Right forelimb (tissue), 1 donor: ENCODE results near the gene CC2D2B.
"Not testable (repeated sequence)": the region's sequence is repeated elsewhere in the genome, so short reads cannot be mapped to it uniquely, and the experiment has no call there.

Experiments used
- DNase-seq: peaks from one replicate; pipeline ENCODE4 v3.0.0-alpha.2; 2018

Gene CC2D2B, protein sequence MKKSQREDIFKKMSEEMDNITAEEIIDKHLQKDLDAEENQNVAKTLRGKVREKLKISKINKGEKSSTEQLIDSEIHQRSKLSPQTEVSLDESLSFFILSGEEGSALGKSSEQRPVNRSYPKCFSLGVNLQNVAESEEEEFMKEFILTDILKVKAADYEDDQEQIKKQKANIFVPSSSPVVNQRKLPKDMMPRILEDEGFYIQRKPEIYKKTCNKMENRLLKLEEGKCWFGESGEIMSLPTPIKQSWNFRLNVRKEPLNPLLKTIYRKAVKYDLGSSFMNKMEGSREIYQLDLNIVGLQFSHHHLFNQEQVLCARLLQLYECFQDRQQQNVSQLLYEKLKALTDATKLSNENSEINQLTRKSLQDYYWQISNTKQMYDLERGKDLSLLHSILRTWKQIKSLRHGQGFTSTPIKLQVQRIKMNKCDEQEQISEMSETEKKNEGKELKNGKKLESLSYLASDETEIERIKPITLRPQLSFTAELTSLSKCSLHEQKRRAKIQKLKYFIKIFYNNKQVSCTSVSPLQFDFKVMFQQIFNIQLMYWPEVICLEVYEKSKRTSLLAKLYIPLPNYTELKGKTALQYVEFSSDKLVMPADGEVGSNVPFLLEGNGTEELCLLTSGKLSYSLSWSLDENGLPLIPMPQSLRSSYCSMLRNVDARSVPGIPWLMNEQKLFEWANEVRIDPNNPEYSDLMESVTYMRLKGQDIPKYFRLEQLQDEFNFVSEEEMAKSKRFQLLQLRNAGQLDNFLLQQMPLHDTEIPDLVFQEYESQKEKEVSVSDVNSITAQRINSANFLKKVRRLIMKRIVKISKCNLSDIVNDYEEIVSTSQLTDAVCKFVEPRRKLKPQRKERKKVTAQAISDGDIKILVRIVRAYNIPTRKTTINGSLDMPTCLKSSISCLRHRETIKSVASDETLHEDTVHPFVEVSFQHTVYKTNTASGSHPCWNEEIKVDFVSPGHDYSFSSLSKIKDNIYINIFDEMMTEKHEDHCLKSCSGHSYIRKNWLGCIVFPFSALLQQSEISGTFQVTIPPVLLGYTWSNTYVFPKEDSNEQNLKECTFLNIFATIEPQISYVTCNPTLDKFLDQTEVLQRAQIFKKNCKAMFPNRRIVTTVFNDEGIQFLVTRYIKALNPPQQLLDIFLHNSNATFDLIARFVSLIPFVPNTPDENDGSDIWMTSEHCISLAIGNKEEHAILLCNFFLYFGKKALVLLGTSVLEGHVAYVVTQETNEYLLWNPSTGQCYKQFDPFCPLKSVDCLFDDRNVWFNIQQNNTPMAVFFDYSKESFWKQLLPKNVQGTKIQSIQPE (N-terminal part only)

DNA sequence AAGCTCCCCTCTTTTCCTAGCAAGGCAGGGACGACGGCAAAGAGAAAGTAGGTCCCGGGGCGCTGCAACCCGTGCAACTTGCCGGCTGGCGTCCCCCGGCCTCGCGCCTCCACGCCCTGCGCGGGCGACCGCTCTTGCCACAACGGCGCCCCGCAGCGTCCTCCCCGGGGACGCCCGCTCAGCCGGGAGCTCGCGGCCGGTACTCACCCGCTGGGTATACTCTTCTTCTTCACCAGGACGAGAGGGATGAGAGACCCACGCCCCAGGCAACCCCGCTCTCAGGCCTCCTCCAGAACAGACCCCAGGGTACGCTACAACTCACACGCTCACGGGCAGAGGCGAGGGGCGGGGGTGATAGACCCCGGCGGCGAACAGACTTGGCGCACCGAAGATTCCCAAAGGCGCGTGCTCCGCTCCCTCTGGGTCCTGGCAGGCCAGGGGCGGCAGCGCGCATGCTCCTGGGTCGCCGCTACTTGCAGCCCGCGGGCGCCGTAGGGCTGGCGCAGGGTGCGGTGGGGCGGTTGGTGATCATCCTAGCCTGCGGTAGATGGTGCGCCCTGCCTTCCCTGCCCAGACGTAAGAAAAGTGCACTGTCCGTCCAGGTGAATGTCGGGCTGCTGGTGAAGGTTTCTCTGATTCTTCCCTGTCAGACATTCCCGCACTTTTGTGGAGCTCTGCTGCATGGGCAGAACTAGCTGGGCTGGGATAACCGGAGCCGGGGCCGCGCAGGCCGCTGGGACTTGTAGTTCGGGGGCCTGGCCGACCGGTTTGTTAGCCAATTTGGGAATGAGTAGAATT lies at the start of gene CC2D2B:
TSS of gene CC2D2B (plus strand) at position 520 of the 798 bp plus-strand sequence. CDS start 3,349 bp downstream, outside the sequence.
- peak; percentile 89 for DNase-seq

DNA sequence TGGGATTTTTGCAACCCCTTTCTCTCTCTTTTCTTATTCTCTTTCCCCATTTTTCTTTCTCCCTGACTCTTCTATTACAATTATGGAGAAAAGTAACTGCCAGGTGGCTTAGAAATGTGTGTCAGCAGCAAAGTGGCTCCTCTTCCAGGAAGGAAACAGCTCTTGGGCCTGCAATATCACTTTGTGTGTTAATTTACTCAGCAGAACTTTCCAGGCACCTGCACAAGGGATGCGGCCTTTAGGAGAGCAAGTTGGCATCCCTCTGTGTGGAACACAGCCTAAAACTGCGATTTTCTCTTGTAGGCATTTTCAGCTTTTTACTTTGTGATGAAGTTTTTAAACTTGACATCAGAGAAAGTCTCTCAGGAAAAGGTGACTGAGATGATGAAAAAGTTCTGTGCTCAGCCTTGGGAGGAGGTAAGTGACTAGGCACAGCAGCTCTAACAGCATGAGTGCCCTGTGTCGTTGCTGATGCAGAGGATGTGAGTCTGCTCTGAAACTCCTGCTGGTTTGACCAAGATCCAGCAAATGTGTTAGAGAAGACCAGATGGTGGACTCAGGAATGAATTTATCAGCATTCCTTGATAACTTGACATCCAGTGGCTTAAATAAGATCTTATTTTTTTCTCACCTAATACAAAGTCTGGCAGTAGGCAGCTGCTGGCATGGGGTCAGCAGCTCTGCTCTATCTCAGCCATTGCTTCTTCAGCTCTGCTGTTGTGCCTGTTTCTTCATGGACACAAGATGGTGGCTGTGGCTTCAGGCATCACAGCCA lies 47.4 kb upstream of the CC2D2B start:
- no peak for DNase-seq

DNA sequence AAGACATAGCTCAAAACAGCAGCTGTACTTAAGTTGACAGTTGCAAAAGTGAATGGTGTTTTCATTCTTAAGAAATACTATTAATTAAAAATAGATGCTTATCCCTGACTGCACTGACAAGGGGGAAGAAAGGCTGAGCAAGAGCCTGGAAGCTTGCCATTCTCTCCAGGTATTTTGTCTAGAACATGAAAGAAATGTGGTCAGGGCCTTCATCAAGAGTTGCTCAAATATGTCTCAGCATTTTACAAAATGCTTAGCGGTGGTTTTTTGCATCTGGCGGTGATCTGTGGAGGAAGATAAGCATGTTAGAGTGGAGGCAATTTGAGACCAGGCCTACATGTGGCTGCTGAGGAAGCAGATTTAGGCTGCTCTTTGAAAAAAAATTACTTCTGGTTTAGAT lies 46.4 kb upstream of the CC2D2B start:
- no peak for DNase-seq

DNA sequence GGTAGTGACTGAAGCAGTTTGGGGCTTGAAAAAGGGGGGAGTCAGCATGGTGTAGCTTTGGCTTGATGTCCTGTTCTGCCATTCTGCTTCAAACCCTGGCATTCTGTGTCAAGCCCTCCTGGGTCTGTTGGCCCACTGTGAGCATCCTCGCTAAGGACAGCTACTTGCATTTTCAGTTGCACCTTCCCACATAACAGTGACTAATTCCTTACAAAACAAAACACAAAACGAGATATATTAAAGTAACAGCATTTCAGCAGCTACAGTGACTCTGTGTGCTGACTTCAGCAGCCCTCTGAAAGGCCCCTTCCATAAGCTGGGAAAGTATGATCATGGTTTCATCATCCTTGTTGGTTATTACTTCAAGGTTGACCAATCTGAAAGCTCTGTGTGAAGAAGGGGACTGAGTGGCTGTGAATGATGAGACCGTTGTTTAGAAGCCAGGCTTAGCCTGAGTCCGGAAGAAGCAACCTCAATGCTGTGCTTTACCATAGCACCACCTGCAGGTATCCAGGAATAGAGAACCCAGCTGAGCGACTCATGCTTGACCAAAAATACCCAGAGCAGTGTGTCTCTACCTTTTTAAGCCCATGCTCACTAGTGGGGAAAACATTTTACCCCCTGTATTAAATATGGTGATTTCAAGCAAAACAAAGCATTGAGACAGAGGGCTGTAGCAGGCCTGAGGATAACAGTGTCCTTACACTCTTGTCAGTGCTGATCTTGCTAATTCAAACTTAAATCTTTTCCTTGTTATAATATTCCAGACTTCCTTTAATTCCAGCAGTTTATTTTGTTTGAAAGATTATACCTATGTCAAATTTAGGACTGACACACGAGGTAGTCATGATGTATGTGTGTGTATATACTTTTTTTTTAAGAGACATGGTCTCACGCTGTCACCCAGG lies 42.6 kb upstream of the CC2D2B start:
- peak; percentile 58 for DNase-seq

DNA sequence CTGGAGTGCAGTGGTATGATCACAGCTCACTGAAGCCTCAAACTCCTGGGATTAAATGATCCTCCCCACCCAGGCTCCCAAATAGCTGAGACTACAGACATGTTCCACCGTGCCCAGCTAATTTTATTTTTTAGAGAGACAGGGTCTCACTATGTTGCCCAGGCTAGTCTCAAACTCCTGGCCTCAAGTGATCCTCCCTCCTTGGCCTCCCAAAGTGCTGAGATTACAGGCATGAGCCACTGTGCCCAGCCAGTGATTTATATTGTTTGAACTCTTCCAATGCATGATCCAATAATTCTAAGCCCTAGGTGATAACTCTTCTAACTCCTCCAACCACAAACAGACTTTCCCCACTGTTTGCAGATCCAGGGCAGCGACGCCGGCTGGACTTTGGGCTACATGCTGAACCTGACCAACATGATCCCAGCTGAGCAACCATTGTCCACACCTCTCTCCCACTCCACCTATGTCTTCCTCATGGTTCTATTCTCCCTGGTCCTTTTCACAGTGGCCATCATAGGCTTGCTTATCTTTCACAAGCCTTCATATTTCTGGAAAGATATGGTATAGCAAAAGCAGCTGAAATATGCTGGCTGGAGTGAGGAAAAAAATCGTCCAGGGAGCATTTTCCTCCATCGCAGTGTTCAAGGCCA lies 41.8 kb upstream of the CC2D2B start:
- DNase-seq = no peak

DNA sequence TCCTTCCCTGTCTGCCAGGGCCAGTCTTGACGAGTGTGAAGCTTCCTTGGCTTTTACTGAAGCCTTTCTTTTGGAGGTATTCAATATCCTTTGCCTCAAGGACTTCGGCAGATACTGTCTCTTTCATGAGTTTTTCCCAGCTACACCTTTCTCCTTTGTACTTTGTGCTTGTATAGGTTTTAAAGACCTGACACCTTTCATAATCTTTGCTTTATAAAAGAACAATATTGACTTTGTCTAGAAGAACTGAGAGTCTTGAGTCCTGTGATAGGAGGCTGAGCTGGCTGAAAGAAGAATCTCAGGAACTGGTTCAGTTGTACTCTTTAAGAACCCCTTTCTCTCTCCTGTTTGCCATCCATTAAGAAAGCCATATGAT lies 41.3 kb upstream of the CC2D2B start:
- DNase-seq = no peak

DNA sequence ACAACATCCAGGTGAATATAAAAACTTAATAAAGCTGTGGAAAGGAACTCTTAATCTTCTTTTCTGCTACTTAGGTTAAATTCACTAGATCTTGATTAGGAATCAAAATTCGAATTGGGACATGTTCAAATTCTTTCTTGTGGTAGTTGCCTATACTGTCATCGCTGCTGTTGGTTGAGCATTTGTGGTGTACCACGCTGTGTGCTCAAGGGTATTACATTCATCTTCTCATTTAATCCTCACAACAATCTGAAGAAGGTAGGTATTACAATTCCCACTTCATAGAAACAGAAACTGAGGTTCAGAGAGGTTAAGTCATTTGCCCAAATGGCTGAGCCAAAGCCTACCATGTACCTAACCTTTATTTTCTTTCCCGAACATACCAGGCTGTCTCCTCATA lies 39.9 kb upstream of the CC2D2B start:
- no peak for DNase-seq

DNA sequence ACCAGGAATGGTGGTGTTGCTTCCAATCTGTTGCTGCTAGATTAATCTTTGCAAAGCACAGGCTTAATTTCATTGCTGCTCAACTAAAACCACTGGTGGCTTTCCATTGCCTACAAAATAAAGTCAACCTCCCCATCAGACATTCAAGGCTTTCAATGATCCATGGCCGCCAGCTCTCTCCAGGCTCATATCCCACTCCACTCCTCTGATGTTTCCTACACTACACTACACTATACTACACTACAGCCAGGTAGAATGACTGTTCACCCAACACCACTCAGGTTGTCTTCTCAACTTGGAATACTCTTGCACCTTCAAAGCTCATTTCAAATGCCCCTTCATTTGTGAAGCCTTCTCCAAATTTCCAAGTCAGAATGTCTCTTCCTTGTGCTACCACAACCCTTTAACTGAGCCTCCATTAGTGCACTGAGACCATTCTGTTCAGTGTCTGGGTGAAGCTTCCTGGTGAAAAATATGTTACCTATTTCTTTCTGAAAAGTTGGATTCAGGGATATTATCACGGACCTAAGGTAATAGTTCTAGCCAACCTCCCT lies 35.5 kb upstream of the CC2D2B start:
- no peak for DNase-seq

DNA sequence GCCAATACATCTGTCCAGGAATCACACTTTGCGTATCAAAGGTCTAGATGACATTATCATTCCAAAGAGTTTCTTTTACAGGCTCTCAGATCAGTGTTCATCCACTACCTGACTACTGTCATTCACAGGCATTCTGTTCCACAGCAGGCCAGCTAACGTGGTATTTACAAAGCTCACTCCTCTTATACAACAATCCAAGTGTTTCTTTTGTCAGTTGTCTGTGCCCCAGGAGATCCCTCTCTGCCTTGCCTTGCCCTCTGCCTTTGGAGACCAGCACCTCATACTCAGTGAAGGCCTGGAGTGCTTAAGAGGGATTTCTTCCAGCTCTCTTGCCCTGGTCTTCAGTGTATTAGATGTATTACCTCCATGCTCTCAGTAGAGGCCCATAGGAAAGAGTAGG lies 34.6 kb upstream of the CC2D2B start:
- DNase-seq = no peak

DNA sequence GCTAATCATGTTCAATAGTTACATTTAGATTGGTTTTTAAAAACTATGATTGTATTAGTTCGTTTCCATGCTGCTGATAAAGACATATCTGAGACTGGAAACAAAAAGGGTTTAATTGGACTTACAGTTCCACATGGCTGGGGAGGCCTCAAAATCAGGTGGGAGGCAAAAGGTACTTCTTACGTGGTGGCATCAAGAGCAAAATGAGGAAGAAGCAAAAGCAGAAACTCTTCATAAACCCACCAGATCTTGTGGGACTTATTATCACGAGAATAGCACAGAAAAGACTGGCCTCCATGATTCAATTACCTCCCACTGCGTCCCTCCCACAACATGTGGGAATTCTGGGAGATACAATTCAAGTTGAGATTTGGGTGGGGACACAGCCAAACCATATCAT lies 34.1 kb upstream of the CC2D2B start:
- no peak for DNase-seq

DNA sequence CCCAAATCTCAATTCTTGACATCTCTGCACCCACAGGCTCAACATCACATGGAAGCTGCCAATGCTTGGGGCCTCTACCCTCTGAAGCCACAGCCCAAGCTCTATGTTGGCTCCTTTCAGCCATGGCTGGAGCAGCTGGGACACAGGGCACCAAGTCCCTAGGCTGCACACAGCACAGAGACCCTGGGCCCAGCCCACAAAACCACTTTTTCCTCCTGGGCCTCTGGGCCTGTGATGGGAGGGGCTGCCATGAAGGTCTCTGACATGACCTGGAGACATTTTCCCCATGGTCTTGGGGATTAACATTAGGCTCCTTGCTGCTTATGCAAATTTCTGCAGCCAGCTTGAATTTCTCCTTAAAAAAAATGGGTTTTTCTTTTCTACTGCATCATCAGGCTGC lies 33.0 kb upstream of the CC2D2B start:
- DNase-seq = not testable (repeated sequence)

DNA sequence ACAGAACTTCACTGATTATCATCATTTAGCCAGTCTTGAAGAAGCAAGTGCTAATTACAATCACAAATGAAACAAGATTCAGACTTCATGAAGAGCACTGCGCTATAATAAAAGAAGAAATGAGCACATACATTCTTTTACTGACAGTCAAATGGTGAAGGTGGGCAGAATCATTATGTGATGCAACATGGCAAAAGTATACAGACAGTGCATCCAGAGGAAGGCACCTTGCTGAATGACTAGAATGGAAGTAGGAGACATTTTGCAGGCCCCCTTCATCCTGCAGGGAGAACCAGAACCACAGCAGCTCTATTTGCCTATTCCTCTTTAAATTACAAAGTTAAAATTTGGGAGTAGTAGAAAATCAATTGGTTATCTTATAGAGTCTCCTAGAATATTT lies 31.0 kb upstream of the CC2D2B start:
- no peak for DNase-seq

DNA sequence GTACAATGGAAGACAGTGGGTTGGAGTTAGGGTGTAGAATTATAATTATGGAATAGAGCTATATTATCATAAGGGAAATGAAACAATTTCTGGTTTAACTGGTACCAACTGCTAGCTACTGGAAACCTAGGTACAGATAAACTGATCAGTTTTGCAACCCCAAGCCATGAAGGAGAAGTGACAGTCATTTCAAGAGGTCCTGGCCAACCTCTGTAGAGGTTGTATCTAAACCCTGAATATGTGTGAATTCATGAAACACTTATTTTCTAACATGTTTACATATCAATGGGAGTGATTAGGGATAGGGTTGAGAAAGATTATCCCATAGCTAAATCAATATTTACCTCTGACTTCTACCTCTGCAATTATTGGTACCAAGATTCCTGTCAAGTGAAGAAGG lies 29.9 kb upstream of the CC2D2B start:
- no peak for DNase-seq

DNA sequence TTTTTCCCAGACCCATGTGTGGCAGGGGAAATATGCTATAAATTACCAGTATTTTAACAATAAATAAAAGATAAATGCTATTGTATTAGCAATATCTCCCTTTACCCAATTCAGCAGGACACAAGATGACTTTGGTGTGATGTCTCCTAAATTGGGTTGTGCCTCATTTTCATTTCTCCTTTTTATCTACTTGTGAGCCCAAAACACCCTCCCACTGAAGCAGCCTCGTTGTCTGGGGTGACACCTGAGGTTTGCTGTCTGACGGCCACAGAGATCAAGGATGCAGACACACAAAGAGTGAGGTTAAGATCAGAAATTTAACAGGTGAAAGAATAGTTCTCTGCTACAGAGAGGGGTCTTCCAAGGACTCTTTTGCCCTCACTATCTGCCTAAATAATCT lies 27.1 kb upstream of the CC2D2B start:
- DNase-seq = no peak

DNA sequence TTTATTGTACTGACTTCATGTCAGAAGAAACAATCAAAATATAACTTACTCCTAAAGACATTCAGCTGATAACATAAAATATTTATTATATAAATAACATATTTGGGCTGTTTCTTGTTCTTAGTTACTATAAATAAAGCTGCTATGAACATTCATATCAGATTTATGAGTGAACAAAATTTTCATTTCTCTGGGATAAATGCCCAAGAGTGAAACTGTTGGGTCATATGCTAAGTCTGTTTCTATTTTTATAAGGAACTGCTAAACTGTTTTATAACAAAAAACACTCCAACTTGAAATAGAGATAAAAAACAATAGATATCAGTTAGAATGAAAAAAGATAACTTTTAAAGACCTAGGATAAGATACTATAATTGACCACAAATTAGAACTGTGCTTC lies 26.5 kb upstream of the CC2D2B start:
- no peak for DNase-seq

DNA sequence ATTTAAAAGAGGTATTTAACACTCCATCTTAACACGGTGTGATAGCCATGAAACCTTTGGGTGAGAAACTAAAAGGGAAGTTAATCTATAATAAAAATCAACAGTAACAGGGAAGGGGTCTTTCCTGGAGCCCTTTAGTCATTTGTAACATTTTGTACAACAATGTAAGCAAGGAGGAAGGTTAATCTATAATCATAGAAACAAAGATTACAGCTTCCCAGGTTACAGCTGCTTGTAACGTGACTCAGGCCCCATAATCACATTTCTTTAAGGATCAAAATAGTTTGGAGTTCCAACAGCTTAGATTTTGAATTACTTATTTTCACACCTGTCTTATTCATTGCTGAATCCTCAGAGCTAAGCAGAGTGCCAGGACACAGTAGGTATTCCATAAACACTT lies 17.9 kb upstream of the CC2D2B start:
- DNase-seq = no peak

DNA sequence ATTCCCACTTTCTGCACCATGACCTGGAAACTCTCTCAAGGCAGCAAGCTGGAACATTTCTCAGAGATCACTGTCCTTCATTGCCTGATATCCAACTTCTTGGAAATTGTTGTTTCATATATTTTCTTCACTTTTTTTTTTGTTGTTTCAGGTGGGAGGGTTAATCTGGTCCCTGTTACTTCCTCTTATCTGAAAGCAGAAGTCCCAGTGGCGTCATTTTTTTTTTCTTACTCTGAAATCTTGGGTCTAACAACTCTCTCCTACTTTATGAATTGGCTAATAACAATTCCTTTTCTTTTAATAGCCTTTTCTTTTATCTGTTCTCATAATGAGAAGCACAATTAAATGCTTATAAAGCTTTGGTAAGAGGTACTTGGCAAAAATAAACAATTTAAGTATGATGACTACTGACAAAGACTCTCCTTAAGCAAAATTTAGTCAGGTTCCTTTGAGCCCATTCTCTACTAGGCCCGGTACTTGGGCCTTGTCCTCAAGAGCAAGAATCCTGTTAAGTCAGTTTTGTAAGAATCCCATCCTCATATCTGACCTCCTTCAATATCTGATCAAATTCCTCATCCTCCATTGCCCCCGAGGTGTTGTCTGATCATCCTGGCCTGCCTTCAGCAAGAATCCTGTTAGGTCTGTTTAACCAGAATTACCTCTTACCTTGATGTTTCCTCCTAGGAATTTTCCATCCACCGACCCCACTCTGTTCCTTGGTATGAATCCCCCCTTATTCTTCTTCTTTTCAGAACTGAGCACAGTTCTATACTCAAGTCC lies 11.5 kb upstream of the CC2D2B start:
- DNase-seq = no peak

DNA sequence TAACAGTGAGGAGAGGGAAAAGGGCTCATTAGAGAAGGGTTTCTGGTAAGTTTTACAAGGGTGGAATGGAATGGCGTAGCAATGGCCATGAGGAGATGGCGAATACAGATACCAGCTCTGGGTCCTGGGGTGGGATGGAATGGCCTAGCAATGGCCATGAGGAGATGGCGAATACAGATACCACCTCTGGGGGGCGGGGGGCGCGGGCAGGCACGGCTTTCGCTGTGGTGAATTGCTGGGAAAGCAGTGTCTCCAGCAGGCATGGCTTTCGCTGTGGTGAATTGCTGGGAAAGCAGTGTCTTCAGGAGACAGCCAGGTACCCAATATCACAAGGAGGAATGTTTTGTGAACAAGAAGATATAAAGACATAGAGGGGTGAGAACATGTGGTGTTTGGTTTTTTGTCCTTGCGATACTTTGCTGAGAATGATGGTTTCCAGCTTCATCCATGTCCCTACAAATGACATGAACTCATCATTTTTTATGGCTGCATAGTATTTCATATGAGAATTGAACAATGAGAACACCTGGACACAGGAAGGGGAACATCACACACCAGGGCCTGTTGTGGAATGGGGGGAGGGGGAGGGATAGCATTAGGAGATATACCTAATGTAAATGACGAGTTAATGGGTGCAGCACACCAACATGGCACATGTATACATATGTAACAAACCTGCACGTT lies 1.7 kb upstream of the CC2D2B start:
- DNase-seq = not testable (repeated sequence)
